Measurements from ENCODE around the gene SPTBN5. TPM values are rescaled to one million over a fixed set of nuclear protein-coding genes. Genes with fewer than 3 reads are reported as not detected.
A peak's percentile ranks its signal among the peaks of the same experiment; 100 is the strongest.

Gene SPTBN5
- total RNA-seq, 1 experiment from 2014 or later, result 2.3 TPM

- peak; percentile 64 for DNase-seq (ENCODE audit: low read depth)
These were observed 10.7 kb upstream of the SPTBN5 start for GRCh38 chr15:41904541-41905005.

GRCh38 chr15:41903782-41904181, 9.9 kb upstream of the SPTBN5 start:
- no peak for DNase-seq (ENCODE audit: low read depth)

GRCh38 chr15:41901431-41901830, 7.6 kb upstream of the SPTBN5 start:
- no peak for DNase-seq (ENCODE audit: low read depth)

GRCh38 chr15:41900526-41901380, 6.9 kb upstream of the SPTBN5 start:
- DNase-seq (ENCODE audit: low read depth), result no peak

GRCh38 chr15:41899854-41900442, 6.1 kb upstream of the SPTBN5 start:
- DNase-seq (ENCODE audit: low read depth), result no peak

GRCh38 chr15:41897363-41897799, 3.5 kb upstream of the SPTBN5 start:
- no peak for DNase-seq (ENCODE audit: low read depth)

- DNase-seq (ENCODE audit: low read depth), result no peak
These were observed 2.7 kb upstream of the SPTBN5 start for GRCh38 chr15:41896566-41896965.

GRCh38 chr15:41895957-41896356, 2.1 kb upstream of the SPTBN5 start:
- DNase-seq (ENCODE audit: low read depth), result no peak

GRCh38 chr15:41895491-41895890, 1.6 kb upstream of the SPTBN5 start:
- DNase-seq (ENCODE audit: low read depth), result no peak

GRCh38 chr15:41894791-41895463, 1.1 kb upstream of the SPTBN5 start:
- DNase-seq (ENCODE audit: low read depth), result peak; percentile 91

- no peak for DNase-seq (ENCODE audit: low read depth)
These were observed 468 bp upstream of the SPTBN5 start for GRCh38 chr15:41894251-41894790.

GRCh38 chr15:41892621-41893421, 1.0 kb downstream of the SPTBN5 start:
- DNase-seq (ENCODE audit: low read depth), result no peak

- DNase-seq (ENCODE audit: low read depth), result no peak
These were observed 1.9 kb downstream of the SPTBN5 start for GRCh38 chr15:41891946-41892345.

- no peak for DNase-seq (ENCODE audit: low read depth)
These were observed 2.6 kb downstream of the SPTBN5 start for GRCh38 chr15:41891226-41891625.

GRCh38 chr15:41890050-41890690, 3.7 kb downstream of the SPTBN5 start:
- no peak for DNase-seq (ENCODE audit: low read depth)

- no peak for DNase-seq (ENCODE audit: low read depth)
These were observed 5.1 kb downstream of the SPTBN5 start for GRCh38 chr15:41888662-41889253.

GRCh38 chr15:41887893-41888292, 6.0 kb downstream of the SPTBN5 start:
- no peak for DNase-seq (ENCODE audit: low read depth)

- no peak for DNase-seq (ENCODE audit: low read depth)
These were observed 6.7 kb downstream of the SPTBN5 start for GRCh38 chr15:41887161-41887560.

- DNase-seq (ENCODE audit: low read depth), result no peak
These were observed 7.1 kb downstream of the SPTBN5 start for GRCh38 chr15:41886741-41887140.

- DNase-seq (ENCODE audit: low read depth), result no peak
These were observed 8.0 kb downstream of the SPTBN5 start for GRCh38 chr15:41885841-41886240.
